ENCODE measurements around the gene OR2M2. TPM values are rescaled to one million over a fixed set of nuclear protein-coding genes. Genes with fewer than 3 reads are reported as not detected.

Gene OR2M2
- total RNA-seq, 1 donor from 2014 or later, result not detected

- Mint-ChIP-seq H3K9me3 (ENCODE audit: unreplicated experiment) (peaks cover 50% of the 10 kb centered on the region), H3K36me3 (ENCODE audit: unreplicated experiment) (no peaks in the 10 kb centered on the region), H3K4me3 (ENCODE audit: unreplicated experiment) (no peak within 1 kb of the TSS), H3K4me1 (ENCODE audit: unreplicated experiment) (no peaks in the 10 kb centered on the region), H3K27me3 (ENCODE audit: unreplicated experiment) (no peaks in the 10 kb centered on the region), H3K27ac (ENCODE audit: unreplicated experiment) (no peak within 1 kb of the TSS)
- DNase-seq (ENCODE audit: extremely low spot score, unreplicated experiment), result no peak
- no peak for TF ChIP-seq CTCF (IDR thresholded peaks at IDR 0.05)
Measured at GRCh38 chr1:248196965-248197364, 22.3 kb downstream of the OR2M2 start, which contains the start of gene OR2M3. TSS of gene OR2M3 (plus strand) at chr1:248197265. CDS start at chr1:248203068, 5,803 bp downstream.

DNA sequence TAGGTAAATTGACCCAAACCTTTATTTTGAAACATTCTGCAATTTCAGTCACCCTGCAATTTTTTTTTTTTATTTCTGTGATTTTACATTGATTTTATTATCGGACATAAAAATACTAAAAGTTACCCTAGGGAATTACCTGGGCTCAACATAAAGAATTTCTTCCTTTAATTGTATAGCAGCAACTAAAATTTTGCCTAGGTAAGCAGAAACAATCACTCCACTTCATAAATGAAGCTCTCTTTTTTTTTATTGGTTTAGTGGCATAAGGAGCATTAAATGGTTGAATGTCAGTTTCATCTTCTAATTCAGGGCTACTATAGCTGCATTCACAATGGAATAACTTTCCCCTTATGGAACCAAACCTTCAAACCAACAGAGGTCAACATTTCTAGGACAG lies 41.3 kb downstream of the OR2M2 start:
- no peak overlapping the region for H3K4me3 Mint-ChIP-seq (ENCODE audit: unreplicated experiment)
- H3K4me1 Mint-ChIP-seq (ENCODE audit: unreplicated experiment), result no peaks in the 10 kb centered on the region
- no peak overlapping the region for H3K27ac Mint-ChIP-seq (ENCODE audit: unreplicated experiment)
- no peaks in the 10 kb centered on the region for H3K36me3 Mint-ChIP-seq (ENCODE audit: unreplicated experiment)
- no peaks in the 10 kb centered on the region for H3K27me3 Mint-ChIP-seq (ENCODE audit: unreplicated experiment)
- no peak for TF ChIP-seq CTCF (IDR thresholded peaks at IDR 0.05)
- peaks cover 44% of the 10 kb centered on the region for H3K9me3 Mint-ChIP-seq (ENCODE audit: unreplicated experiment)
- no peak for DNase-seq (ENCODE audit: extremely low spot score, unreplicated experiment)

DNA sequence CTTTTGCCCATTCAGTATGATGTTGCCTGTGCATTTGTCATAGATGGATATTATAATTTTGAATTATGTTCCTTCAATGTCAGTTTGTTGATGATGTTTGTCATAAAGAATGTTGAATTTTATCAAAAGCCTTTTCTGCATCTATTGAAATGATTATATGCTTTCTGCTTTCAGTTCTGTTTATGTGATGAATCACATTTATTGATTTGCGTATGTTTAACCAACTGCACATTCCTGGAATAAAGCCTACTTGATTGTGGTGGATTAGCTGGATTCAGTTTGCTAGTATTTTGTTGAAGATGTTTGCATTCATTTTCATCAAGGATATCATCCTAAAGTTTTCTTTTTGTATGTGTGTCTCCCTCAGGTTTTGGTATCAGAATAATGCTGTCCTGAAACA lies 50.9 kb downstream of the OR2M2 start:
- no peaks in the 10 kb centered on the region for H3K36me3 Mint-ChIP-seq (ENCODE audit: unreplicated experiment)
- H3K4me3 Mint-ChIP-seq (ENCODE audit: unreplicated experiment), result no peak overlapping the region
- TF ChIP-seq CTCF (IDR thresholded peaks at IDR 0.05), result no peak
- no peak for DNase-seq (ENCODE audit: extremely low spot score, unreplicated experiment)
- no peaks in the 10 kb centered on the region for H3K27me3 Mint-ChIP-seq (ENCODE audit: unreplicated experiment)
- no peak overlapping the region for H3K27ac Mint-ChIP-seq (ENCODE audit: unreplicated experiment)
- H3K9me3 Mint-ChIP-seq (ENCODE audit: unreplicated experiment), result peaks cover 45% of the 10 kb centered on the region
- H3K4me1 Mint-ChIP-seq (ENCODE audit: unreplicated experiment), result no peaks in the 10 kb centered on the region

- no peak for DNase-seq (ENCODE audit: extremely low spot score, unreplicated experiment)
- TF ChIP-seq CTCF (IDR thresholded peaks at IDR 0.05), result no peak
- Mint-ChIP-seq H3K9me3 (ENCODE audit: unreplicated experiment) (peaks cover 48% of the 10 kb centered on the region), H3K36me3 (ENCODE audit: unreplicated experiment) (no peaks in the 10 kb centered on the region), H3K27ac (ENCODE audit: unreplicated experiment) (no peak overlapping the region), H3K27me3 (ENCODE audit: unreplicated experiment) (no peaks in the 10 kb centered on the region), H3K4me3 (ENCODE audit: unreplicated experiment) (no peak overlapping the region), H3K4me1 (ENCODE audit: unreplicated experiment) (no peaks in the 10 kb centered on the region)
Measured at GRCh38 chr1:248229360-248229908, 54.8 kb downstream of the OR2M2 start.

Other genes starting within 250 kb of the OR2M2 start
- gene OR2AJ1, start 249.9 kb upstream of the OR2M2 start, total RNA-seq, result not detected in 2 replicates
- gene OR2L8, start 226.0 kb upstream of the OR2M2 start, total RNA-seq, result not detected in 2 replicates
- not detected in 2 replicates for gene OR2AK2, start 209.6 kb upstream of the OR2M2 start, total RNA-seq
- not detected in 2 replicates for gene OR2L5, start 161.2 kb upstream of the OR2M2 start, total RNA-seq
- gene OR2L2, start 144.8 kb upstream of the OR2M2 start, total RNA-seq, result 0.08 and 0.13 TPM in 2 replicates
- not detected in 2 replicates for gene OR2L3, start 128.0 kb upstream of the OR2M2 start, total RNA-seq
- gene OR2L13, start 79.6 kb upstream of the OR2M2 start, total RNA-seq, result not detected in 2 replicates
- not detected in 2 replicates for gene OR2M5, start 29.7 kb upstream of the OR2M2 start, total RNA-seq
- gene OR2M3, start 22.4 kb downstream of the OR2M2 start, total RNA-seq, result not detected in 2 replicates
- not detected in 2 replicates for gene OR2M4, start 56.6 kb downstream of the OR2M2 start, total RNA-seq
- gene OR2T33, start 103.2 kb downstream of the OR2M2 start, total RNA-seq, result not detected in 2 replicates
- gene OR2T12, start 128.6 kb downstream of the OR2M2 start, total RNA-seq, result not detected in 2 replicates
- not detected in 2 replicates for gene OR2M7, start 149.7 kb downstream of the OR2M2 start, total RNA-seq
- not detected in 2 replicates for gene OR14C36, start 174.0 kb downstream of the OR2M2 start, total RNA-seq
- not detected in 2 replicates for gene OR2T4, start 186.8 kb downstream of the OR2M2 start, total RNA-seq
- not detected in 2 replicates for gene OR2T6, start 200.9 kb downstream of the OR2M2 start, total RNA-seq
- gene OR2T1, start 228.2 kb downstream of the OR2M2 start, total RNA-seq, result not detected in 2 replicates